Activated CD4-positive, alpha-beta memory T cell treated with anti-CD3 and anti-CD28 coated beads for 36 hours (primary cell): Measurements from ENCODE around the gene AGBL4. TPM values are rescaled to one million over a fixed set of nuclear protein-coding genes. Genes with fewer than 3 reads are reported as not detected.

Experiments
- CTCF ChIA-PET: fragments of 350-600 bp; sonication (Branson Sonifier 250); formaldehyde crosslinking; loops from one replicate; lab custom pipeline; 2021; ENCODE audit warnings: antibody characterized with exemption, inconsistent platforms; lab: Charles Lee
- POLR2A ChIA-PET: fragments of 350-600 bp; sonication (Branson Sonifier 250); formaldehyde crosslinking; loops from one replicate; lab custom pipeline; 2021; ENCODE audit warnings: antibody characterized with exemption; lab: Charles Lee
- DNase-seq: peaks from one replicate; pipeline ENCODE4 v3.0.0-alpha.2; 2020
- H3K27ac Mint-ChIP-seq: one replicate; pipeline ENCODE4 v1.8.0; 2021; ENCODE audit warnings: mixed read lengths
- H3K27me3 Mint-ChIP-seq: one replicate; pipeline ENCODE4 v1.8.0; 2021; ENCODE audit warnings: mixed read lengths
- H3K36me3 Mint-ChIP-seq: one replicate; pipeline ENCODE4 v1.8.0; 2021; ENCODE audit warnings: mixed read lengths
- H3K4me1 Mint-ChIP-seq: one replicate; pipeline ENCODE4 v1.8.0; 2021; ENCODE audit warnings: low read depth, mixed read lengths
- H3K4me3 Mint-ChIP-seq: one replicate; pipeline ENCODE4 v1.8.0; 2021; ENCODE audit warnings: mild to moderate bottlenecking, mixed read lengths
- H3K9me3 Mint-ChIP-seq: one replicate; pipeline ENCODE4 v1.8.0; 2021; ENCODE audit warnings: mixed read lengths
- intact Hi-C: fragments of 100-400 bp; cut with micrococcal nuclease; formaldehyde crosslinking; loops from one replicate; pipeline ENCODE4 v1.15.1; 2023
- total RNA-seq, 2 experiments: library from RNA; stranded (reverse); gene quantifications; one replicate each; pipeline ENCODE4 v1.2.3, GENCODE V29; 2021

Gene AGBL4
- total RNA-seq, 2 experiments from 2014 or later, result not detected

DNA sequence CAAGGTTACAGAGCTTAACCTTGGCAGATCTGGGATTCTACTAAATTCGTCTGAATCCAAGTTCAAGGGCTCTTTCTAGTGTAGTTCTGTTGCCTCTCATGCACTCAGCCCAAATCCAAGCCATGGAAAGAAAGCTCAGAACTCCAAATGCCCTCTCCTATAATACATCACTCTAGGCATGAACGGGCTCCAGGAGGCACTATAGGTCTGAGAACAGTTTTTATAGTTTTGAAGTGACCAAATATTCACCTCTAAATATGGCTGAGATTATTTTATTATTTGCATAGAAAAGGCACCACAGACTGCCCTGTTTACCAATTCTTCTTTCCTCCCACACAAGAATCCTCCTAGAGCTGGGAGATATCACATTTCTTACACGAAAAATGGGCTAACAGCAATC lies 919.2 kb downstream of the AGBL4 start:
- no peak for DNase-seq
- intact Hi-C loops, result no loop called here
- H3K36me3 Mint-ChIP-seq, result no peaks in the 10 kb centered on the region
- no peak overlapping the region for H3K4me3 Mint-ChIP-seq
- CTCF ChIA-PET, result no interaction called here
- no peak overlapping the region for H3K27ac Mint-ChIP-seq
- no peaks in the 10 kb centered on the region for H3K4me1 Mint-ChIP-seq
- POLR2A ChIA-PET, result no interaction called here
- H3K9me3 Mint-ChIP-seq, result no peaks in the 10 kb centered on the region
- H3K27me3 Mint-ChIP-seq, result no peaks in the 10 kb centered on the region

DNA sequence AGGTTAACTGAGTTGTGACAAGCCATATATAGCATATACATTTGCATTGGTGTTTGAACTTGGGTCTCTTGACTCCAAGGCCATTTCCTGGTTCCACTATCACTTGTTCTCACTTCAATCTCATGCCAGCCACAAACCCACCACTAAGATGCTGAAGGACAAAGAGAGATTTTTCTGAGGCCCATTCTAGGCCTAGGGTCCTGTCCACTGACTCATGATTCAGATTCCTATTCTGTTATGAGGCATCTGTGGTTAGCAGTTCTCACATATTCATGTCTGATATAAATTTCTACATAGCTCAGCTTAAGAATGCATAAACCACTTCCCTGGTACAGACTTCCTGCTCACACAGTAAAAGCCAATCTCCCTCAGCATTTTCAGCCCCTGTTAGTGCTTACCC lies 921.0 kb downstream of the AGBL4 start:
- Mint-ChIP-seq H3K27ac (no peak overlapping the region), H3K36me3 (no peaks in the 10 kb centered on the region), H3K4me1 (no peaks in the 10 kb centered on the region), H3K4me3 (no peak overlapping the region), H3K27me3 (no peaks in the 10 kb centered on the region), H3K9me3 (no peaks in the 10 kb centered on the region)
- intact Hi-C loops, result no loop called here
- ChIA-PET POLR2A (no interaction called here), CTCF (no interaction called here)
- DNase-seq, result no peak

DNA sequence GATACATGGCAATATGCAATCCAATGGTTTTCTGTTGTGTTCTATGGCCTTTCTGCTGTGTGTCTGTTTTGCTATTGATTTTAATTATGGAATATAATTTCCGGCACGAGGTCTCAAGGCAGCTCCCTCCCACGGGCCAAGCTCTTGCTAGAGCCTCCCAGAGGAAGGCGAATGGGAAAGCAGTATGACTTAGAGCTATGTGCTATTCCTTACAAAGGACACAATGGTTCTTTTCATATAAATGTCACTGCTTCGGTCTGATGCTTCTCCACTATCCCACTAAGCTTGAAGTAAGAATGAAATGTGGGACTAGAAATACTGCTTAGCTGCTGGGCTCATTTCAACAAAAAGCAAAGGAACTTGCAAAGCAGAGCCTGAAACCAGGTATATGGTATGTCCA lies 924.9 kb downstream of the AGBL4 start:
- peaks cover 3% of the 10 kb centered on the region for H3K9me3 Mint-ChIP-seq
- no peak overlapping the region for H3K4me3 Mint-ChIP-seq
- H3K36me3 Mint-ChIP-seq, result no peaks in the 10 kb centered on the region
- no peaks in the 10 kb centered on the region for H3K27me3 Mint-ChIP-seq
- intact Hi-C loops, result no loop called here
- POLR2A ChIA-PET, result no interaction called here
- H3K27ac Mint-ChIP-seq, result no peak overlapping the region
- DNase-seq, result no peak
- CTCF ChIA-PET, result no interaction called here
- no peaks in the 10 kb centered on the region for H3K4me1 Mint-ChIP-seq

DNA sequence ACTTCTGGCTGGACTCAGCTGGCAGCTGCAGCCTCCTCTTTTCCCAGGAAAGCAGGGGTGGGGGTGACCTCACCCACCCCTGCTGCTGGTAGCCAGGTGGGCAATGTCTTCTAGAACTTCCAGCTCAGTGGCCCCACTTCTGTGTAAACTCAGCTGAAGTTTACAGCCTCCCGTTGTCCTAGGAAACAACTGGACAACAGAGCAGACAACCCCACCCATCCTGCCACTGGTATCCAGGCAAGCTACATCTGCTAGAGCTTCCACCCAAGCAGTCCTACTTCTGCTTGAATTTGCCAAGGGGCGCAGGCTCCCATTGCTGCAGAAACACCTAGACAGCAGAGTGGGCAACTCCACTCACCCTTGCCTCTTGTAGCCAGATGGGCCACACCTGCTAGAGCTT lies 937.4 kb downstream of the AGBL4 start:
- Mint-ChIP-seq H3K4me3 (no peak overlapping the region), H3K4me1 (no peaks in the 10 kb centered on the region)
- CTCF ChIA-PET, result no interaction called here

DNA sequence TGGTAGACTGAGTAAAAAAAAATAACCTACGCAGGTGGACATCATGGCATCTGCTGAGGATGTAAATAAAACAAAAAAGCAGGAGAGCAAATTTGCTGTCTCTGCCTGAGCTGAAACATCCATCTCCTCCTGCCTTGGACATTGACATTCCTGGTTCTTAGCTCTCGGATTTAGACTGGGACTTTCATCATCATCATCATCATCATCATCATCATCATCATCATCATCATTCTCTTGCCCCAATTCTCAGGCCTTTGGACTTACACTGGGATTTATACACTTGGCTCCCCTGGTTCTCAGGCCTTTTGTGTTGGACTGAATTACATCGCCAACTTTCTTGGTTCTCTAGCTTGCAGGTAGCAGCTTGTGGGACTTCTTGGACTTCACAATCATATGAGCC lies 938.7 kb downstream of the AGBL4 start:
- no peak overlapping the region for H3K4me3 Mint-ChIP-seq
- H3K4me1 Mint-ChIP-seq, result no peaks in the 10 kb centered on the region
- H3K36me3 Mint-ChIP-seq, result no peaks in the 10 kb centered on the region
- no peak for DNase-seq
- no peak overlapping the region for H3K27ac Mint-ChIP-seq
- H3K9me3 Mint-ChIP-seq, result peaks cover 12% of the 10 kb centered on the region
- POLR2A ChIA-PET, result no interaction called here
- CTCF ChIA-PET, result interaction anchor here (0.5 kb wide), 1 partner anchor 184 kb away, joined by 3 read pairs; no protein-coding TSS in a partner anchor
- intact Hi-C loops, result no loop called here
- no peaks in the 10 kb centered on the region for H3K27me3 Mint-ChIP-seq

More for the DNA sequence above, 937.4 kb downstream of the AGBL4 start:
- Mint-ChIP-seq H3K36me3 (no peaks in the 10 kb centered on the region), H3K27ac (no peak overlapping the region), H3K9me3 (peaks cover 12% of the 10 kb centered on the region), H3K27me3 (no peaks in the 10 kb centered on the region)
- POLR2A ChIA-PET, result no interaction called here
- intact Hi-C loops, result no loop called here
- no peak for DNase-seq

DNA sequence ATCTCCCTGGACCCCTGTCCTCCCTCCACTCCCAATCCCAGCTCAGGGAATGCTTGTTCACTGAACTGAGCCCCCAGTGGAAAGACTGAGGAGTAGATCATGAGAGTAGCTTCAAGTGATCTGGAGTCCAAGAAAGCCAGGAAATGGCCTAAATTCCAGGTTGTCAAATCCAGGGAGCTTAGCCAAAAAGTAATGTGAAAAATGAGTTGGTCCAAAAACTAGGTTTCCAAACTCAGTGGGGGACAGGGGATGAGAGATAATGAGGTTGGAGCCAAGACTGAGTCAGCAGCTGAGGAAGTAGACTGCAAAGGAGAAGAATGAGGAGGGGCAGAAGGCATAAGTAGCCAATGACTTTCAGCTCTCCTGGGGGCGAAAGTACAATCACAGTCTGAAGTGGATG lies 963.0 kb downstream of the AGBL4 start:
- Mint-ChIP-seq H3K27me3 (no peaks in the 10 kb centered on the region), H3K4me3 (no peak overlapping the region), H3K27ac (no peak overlapping the region), H3K9me3 (no peaks in the 10 kb centered on the region), H3K36me3 (no peaks in the 10 kb centered on the region), H3K4me1 (no peaks in the 10 kb centered on the region)
- CTCF ChIA-PET, result no interaction called here
- DNase-seq, result no peak
- POLR2A ChIA-PET, result no interaction called here
- intact Hi-C loops, result no loop called here

DNA sequence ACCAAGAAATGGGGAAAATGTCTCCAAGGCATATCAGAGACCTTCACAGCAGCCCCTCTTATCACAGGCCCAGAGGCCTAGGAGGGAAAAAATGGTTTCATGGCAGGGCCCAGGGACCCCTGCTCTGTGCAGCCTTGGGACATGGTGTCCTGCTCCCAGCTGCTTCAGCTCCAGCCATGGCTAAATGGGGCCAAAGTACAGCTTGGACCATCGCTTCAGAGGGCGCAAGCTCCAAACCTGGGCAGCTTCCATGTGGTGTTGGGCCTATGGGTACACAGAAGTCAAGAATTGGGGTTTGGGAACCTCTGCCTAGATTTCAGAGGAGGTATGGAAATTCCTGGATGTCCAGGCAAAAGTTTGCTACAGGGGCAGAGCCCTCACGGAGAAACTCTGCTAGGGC lies 964.7 kb downstream of the AGBL4 start:
- no peak for DNase-seq

DNA sequence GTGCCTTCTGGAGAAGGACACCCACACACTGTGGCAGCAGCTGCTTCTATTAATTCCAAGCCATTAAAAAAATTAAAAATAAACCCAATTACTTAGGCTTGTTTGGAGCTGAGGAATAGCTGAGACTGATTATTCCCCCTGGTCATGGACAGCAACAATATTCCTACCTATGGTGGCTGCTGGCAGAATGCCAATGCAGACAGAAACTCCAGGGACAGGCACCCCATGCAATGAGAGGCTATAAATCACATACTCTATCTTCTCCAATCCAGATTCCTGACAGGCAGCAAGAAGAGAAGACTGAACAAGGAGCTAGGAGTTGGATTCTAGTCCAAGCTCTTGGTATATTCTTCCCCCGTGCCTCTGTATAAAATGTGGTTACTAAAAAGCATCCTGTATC lies 971.7 kb downstream of the AGBL4 start:
- intact Hi-C loops, result no loop called here
- no peak for DNase-seq
- Mint-ChIP-seq H3K36me3 (no peaks in the 10 kb centered on the region), H3K4me1 (no peaks in the 10 kb centered on the region), H3K27ac (no peak overlapping the region), H3K4me3 (no peak overlapping the region), H3K9me3 (no peaks in the 10 kb centered on the region), H3K27me3 (no peaks in the 10 kb centered on the region)
- ChIA-PET CTCF (no interaction called here), POLR2A (no interaction called here)

More for the DNA sequence above, 964.7 kb downstream of the AGBL4 start:
- CTCF ChIA-PET, result no interaction called here
- POLR2A ChIA-PET, result no interaction called here
- H3K27ac Mint-ChIP-seq, result no peak overlapping the region
- intact Hi-C loops, result no loop called here
- H3K4me1 Mint-ChIP-seq, result no peaks in the 10 kb centered on the region
- no peaks in the 10 kb centered on the region for H3K36me3 Mint-ChIP-seq
- no peak overlapping the region for H3K4me3 Mint-ChIP-seq
- no peaks in the 10 kb centered on the region for H3K9me3 Mint-ChIP-seq
- no peaks in the 10 kb centered on the region for H3K27me3 Mint-ChIP-seq

DNA sequence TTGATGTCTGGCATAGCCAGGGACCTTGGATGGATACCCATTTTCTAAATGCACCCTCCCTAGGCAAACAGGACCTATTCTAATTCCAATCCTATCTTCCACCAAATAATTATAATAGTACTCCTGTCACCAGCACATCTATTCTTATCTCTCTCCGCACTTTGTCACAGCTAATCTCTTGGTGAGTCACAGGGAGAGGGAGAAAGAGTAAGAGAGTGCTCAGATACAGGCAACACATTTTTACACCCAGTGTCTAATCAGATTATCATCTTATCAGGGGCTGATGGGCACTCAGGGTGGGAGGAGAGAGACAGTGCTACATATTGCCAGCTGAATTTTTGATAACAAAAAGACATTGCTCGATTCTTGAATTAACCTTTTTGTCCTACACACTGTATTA lies 972.1 kb downstream of the AGBL4 start:
- intact Hi-C loops, result no loop called here
- Mint-ChIP-seq H3K27me3 (no peaks in the 10 kb centered on the region), H3K4me1 (no peaks in the 10 kb centered on the region), H3K4me3 (no peak overlapping the region), H3K9me3 (no peaks in the 10 kb centered on the region), H3K36me3 (no peaks in the 10 kb centered on the region), H3K27ac (no peak overlapping the region)
- ChIA-PET POLR2A (no interaction called here), CTCF (no interaction called here)
- no peak for DNase-seq

DNA sequence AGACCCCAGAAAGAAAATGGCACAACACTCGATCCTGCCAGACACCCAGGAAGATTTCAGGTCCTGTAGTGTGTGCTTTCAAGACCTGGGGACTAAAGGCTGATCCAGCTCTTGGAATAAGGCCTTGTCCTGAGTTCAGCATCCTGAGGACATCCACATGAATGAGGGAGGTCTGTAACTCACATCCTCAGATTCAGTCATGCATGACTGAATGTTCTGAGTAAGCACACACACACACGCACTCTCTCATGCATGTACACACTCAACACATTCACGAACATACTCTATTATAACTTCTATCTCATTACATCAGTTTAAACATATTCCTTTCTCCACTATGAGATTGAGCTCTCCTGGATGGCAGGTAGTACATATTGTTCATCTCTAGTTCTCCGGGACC lies 973.7 kb downstream of the AGBL4 start:
- Mint-ChIP-seq H3K27me3 (no peaks in the 10 kb centered on the region), H3K4me3 (no peak overlapping the region), H3K4me1 (no peaks in the 10 kb centered on the region), H3K36me3 (no peaks in the 10 kb centered on the region), H3K9me3 (no peaks in the 10 kb centered on the region), H3K27ac (no peak overlapping the region)
- CTCF ChIA-PET, result no interaction called here
- POLR2A ChIA-PET, result no interaction called here
- intact Hi-C loops, result no loop called here
- no peak for DNase-seq

- ChIA-PET POLR2A (no interaction called here), CTCF (no interaction called here)
- Mint-ChIP-seq H3K36me3 (no peaks in the 10 kb centered on the region), H3K4me1 (no peaks in the 10 kb centered on the region), H3K27me3 (no peaks in the 10 kb centered on the region), H3K4me3 (no peak overlapping the region), H3K9me3 (no peaks in the 10 kb centered on the region), H3K27ac (no peak overlapping the region)
- DNase-seq, result no peak
- intact Hi-C loops, result no loop called here
These were observed 975.6 kb downstream of the AGBL4 start for GRCh38 chr1:49048188-49048587.

DNA sequence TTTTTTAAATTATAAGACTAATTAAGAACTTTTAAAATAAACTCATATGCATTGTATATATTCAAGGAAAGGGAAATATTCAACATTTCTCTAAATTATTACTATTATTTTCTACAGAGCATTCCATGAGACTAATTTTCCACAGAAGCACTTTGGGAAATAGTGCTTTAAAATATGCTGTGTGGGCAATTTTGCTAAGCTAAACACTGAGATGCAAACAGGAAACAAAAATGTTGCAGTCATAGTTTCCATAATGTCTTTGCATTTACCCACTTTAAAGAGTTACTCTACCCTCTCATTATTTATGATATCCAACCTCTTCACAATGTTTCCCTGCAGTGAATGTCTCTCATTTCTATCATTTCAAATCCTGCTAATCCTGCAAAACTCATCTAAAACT lies 977.4 kb downstream of the AGBL4 start:
- Mint-ChIP-seq H3K9me3 (no peaks in the 10 kb centered on the region), H3K4me3 (no peak overlapping the region), H3K27me3 (no peaks in the 10 kb centered on the region), H3K27ac (no peak overlapping the region), H3K4me1 (no peaks in the 10 kb centered on the region), H3K36me3 (no peaks in the 10 kb centered on the region)
- DNase-seq, result no peak
- POLR2A ChIA-PET, result no interaction called here
- CTCF ChIA-PET, result no interaction called here
- intact Hi-C loops, result no loop called here

GRCh38 chr1:49045371-49045770 lies 978.4 kb downstream of the AGBL4 start:
- CTCF ChIA-PET, result no interaction called here
- intact Hi-C loops, result no loop called here
- no peaks in the 10 kb centered on the region for H3K9me3 Mint-ChIP-seq

More at GRCh38 chr1:49045371-49045770, 978.4 kb downstream of the AGBL4 start:
- no peak overlapping the region for H3K27ac Mint-ChIP-seq
- no peaks in the 10 kb centered on the region for H3K27me3 Mint-ChIP-seq
- no peaks in the 10 kb centered on the region for H3K36me3 Mint-ChIP-seq
- no peak overlapping the region for H3K4me3 Mint-ChIP-seq
- DNase-seq, result no peak
- no peaks in the 10 kb centered on the region for H3K4me1 Mint-ChIP-seq
- POLR2A ChIA-PET, result no interaction called here
